ENCODE measurements around the gene ATP8B1.

Gene ATP8B1

DNA sequence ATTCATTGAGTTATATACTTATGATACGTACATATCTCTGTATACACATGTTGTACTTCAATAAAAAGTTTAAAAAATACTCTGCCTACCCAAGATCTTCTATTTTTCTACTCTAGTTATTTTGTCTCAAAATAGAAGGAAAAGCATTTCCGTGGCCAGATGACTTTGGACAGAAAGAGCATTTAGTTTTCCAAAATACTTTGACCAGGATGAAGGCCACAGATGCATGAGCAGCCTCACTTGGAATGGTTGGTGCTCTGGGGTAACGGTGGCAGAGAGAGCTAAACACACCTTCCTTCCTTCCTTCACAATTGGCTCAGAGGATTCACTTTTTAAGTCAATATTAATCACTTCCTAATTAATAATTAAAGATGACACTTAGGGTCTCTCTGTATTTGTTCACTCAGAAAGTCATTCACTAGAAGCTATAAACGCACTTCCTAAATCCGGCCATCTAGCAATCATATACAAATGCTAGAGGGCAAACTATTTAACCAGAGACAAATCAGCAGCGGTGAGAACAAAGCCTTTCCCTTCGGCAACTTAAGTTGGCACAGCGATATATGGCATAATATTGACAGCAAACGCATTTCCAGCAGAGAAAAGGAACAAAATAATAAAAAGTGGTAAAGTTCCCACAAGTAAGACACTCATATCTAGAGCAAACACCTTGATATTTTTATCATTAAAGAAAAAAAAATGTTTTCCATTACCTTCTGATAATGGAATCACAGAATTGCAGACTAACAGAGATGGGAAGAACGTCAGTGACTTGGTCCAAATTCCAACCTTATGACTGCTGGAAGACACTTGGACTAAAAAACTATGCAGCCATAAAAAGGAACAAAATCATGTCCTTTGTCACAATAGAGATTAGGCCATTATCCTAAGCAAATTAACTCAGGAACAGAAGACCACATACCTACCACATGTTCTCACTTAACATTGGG is 125.6 kb downstream of the ATP8B1 start:
- Histone ChIP-seq H3K18ac (ENCODE audit: low read length) (no peak overlapping the region), H2AFZ (ENCODE audit: insufficient read depth, low read length, poor library complexity) (no peak overlapping the region), H3K4me2 (ENCODE audit: low read length) (no peak overlapping the region), H3K4ac (ENCODE audit: low read depth, low read length) (no peak overlapping the region), H3K4me3 (ENCODE audit: low read depth, low read length) (no peak overlapping the region), H3K27me3 (ENCODE audit: insufficient read depth, low read length) (no peaks in the 10 kb centered on the region), H2AK5ac (ENCODE audit: low read length) (no peak overlapping the region), H3K9ac (ENCODE audit: low read length) (no peak overlapping the region), H2BK5ac (ENCODE audit: low read depth, low read length, poor library complexity) (no peak overlapping the region), H3K23ac (ENCODE audit: low read length) (no peak overlapping the region), H2BK12ac (ENCODE audit: low read length) (no peak overlapping the region), H4K8ac (ENCODE audit: low read depth, low read length) (no peak overlapping the region), H3K36me3 (ENCODE audit: control insufficient read depth in 1 of 2, insufficient read depth in 2 of 2, low read length in 2 of 2) (no peaks in the 10 kb centered on the region), H2BK120ac (ENCODE audit: insufficient read depth, low read length, poor library complexity) (no peak overlapping the region), H3K14ac (ENCODE audit: low read length) (no peak overlapping the region), H3K27ac (ENCODE audit: low read depth, low read length) (no peak overlapping the region), H3K79me2 (ENCODE audit: control insufficient read depth, insufficient read depth, low read length, poor library complexity) (no peaks in the 10 kb centered on the region), H3K9me3 (ENCODE audit: insufficient read depth, low read depth, low read length) (no peaks in the 10 kb centered on the region), H3K79me1 (ENCODE audit: low read length) (no peaks in the 10 kb centered on the region), H4K12ac (ENCODE audit: low read depth, low read length) (no peak overlapping the region), H3K4me1 (ENCODE audit: control insufficient read depth in 1 of 2, insufficient read depth in 2 of 2, low read length in 2 of 2) (no peaks in the 10 kb centered on the region), H4K91ac (ENCODE audit: low read depth, low read length) (no peak overlapping the region)
- WGBS (ENCODE audit: extremely low coverage, insufficient coverage, insufficient read length): no CpG with 5 or more reads among the region's 10 CpGs
- peak in 1 of 2 donors; percentile 71 for DNase-seq

DNA sequence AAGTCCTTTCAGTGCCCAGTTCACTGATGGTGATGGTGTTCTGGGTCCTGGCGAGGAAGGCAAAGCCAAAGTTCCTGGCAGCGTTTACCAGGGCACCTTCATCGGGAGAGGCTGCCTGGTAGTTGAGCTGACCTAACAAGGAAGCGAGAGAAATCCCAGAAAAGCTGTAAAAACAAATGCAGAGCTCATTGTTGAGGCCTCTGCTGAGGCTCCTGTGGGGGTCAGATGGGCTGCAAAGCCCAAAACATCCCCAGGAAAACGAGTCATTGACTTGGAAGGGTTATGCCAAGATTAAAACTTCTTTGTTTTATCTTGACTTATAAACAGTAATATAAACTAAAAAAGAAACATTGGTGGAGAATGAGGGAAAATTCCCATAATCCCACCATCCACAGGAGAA is 128.2 kb downstream of the ATP8B1 start:
- H3K18ac ChIP-seq (ENCODE audit: low read length): no peak overlapping the region
- no peaks in the 10 kb centered on the region for H3K36me3 ChIP-seq (ENCODE audit: control insufficient read depth in 1 of 2, insufficient read depth in 2 of 2, low read length in 2 of 2)
- no peaks in the 10 kb centered on the region for H3K79me1 ChIP-seq (ENCODE audit: low read length)
- no peak overlapping the region for H2BK120ac ChIP-seq (ENCODE audit: insufficient read depth, low read length, poor library complexity)
- H3K4me1 ChIP-seq (ENCODE audit: control insufficient read depth in 1 of 2, insufficient read depth in 2 of 2, low read length in 2 of 2): no peaks in the 10 kb centered on the region
- no peak overlapping the region for H3K23ac ChIP-seq (ENCODE audit: low read length)
- H3K4ac ChIP-seq (ENCODE audit: low read depth, low read length): no peak overlapping the region
- H3K9me3 ChIP-seq (ENCODE audit: insufficient read depth, low read depth, low read length): no peaks in the 10 kb centered on the region
- H2AK5ac ChIP-seq (ENCODE audit: low read length): no peak overlapping the region
- no peak overlapping the region for H2BK5ac ChIP-seq (ENCODE audit: low read depth, low read length, poor library complexity)
- H4K91ac ChIP-seq (ENCODE audit: low read depth, low read length): no peak overlapping the region
- no peak overlapping the region for H3K27ac ChIP-seq (ENCODE audit: low read depth, low read length)
- H3K14ac ChIP-seq (ENCODE audit: low read length): no peak overlapping the region
- H3K9ac ChIP-seq (ENCODE audit: low read length): peak overlapping the region; percentile 40
- no peaks in the 10 kb centered on the region for H3K27me3 ChIP-seq (ENCODE audit: insufficient read depth, low read length)
- H3K79me2 ChIP-seq (ENCODE audit: control insufficient read depth, insufficient read depth, low read length, poor library complexity): no peaks in the 10 kb centered on the region
- H3K4me3 ChIP-seq (ENCODE audit: low read depth, low read length): no peak overlapping the region
- H2AFZ ChIP-seq (ENCODE audit: insufficient read depth, low read length, poor library complexity): no peak overlapping the region
- H3K4me2 ChIP-seq (ENCODE audit: low read length): no peak overlapping the region
- DNase-seq: no peak
- no peak overlapping the region for H4K12ac ChIP-seq (ENCODE audit: low read depth, low read length)
- no peak overlapping the region for H4K8ac ChIP-seq (ENCODE audit: low read depth, low read length)
- no peak overlapping the region for H2BK12ac ChIP-seq (ENCODE audit: low read length)
- WGBS (ENCODE audit: extremely low coverage, insufficient coverage, insufficient read length): no CpG with 5 or more reads among the region's 5 CpGs

DNA sequence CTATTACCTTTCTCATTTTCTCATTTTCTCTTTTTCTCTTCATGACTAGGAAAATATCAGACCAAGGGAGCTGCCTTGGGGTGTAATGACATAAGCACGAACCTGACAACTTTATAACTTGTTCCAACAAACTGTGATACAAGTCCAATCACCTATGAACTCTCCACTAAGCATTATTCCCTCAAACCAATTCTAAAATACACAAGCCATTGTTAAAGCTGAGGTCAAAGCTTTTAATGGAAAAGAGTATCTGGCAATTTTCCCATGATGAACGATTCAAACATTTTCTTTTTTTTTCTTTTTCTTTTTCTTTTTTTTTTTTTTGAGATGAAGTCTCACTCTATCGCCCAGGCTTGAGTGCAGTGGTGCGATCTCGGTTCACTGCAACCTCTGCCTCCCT is 133.1 kb downstream of the ATP8B1 start:
- H3K4me1 ChIP-seq (ENCODE audit: control insufficient read depth in 1 of 2, insufficient read depth in 2 of 2, low read length in 2 of 2): no peaks in the 10 kb centered on the region
- no peak overlapping the region for H3K9ac ChIP-seq (ENCODE audit: low read length)
- DNase-seq: no peak
- no peak overlapping the region for H3K23ac ChIP-seq (ENCODE audit: low read length)
- no peak overlapping the region for H4K12ac ChIP-seq (ENCODE audit: low read depth, low read length)
- no CpG with 5 or more reads among the region's 5 CpGs for WGBS (ENCODE audit: extremely low coverage, insufficient coverage, insufficient read length)
- H3K18ac ChIP-seq (ENCODE audit: low read length): no peak overlapping the region
- H2AK5ac ChIP-seq (ENCODE audit: low read length): no peak overlapping the region
- no peak overlapping the region for H4K8ac ChIP-seq (ENCODE audit: low read depth, low read length)
- no peaks in the 10 kb centered on the region for H3K79me1 ChIP-seq (ENCODE audit: low read length)
- H3K36me3 ChIP-seq (ENCODE audit: control insufficient read depth in 1 of 2, insufficient read depth in 2 of 2, low read length in 2 of 2): no peaks in the 10 kb centered on the region
- H2BK120ac ChIP-seq (ENCODE audit: insufficient read depth, low read length, poor library complexity): no peak overlapping the region
- no peaks in the 10 kb centered on the region for H3K9me3 ChIP-seq (ENCODE audit: insufficient read depth, low read depth, low read length)
- no peak overlapping the region for H2AFZ ChIP-seq (ENCODE audit: insufficient read depth, low read length, poor library complexity)
- H4K91ac ChIP-seq (ENCODE audit: low read depth, low read length): no peak overlapping the region
- no peak overlapping the region for H2BK5ac ChIP-seq (ENCODE audit: low read depth, low read length, poor library complexity)
- no peak overlapping the region for H3K4me2 ChIP-seq (ENCODE audit: low read length)
- no peak overlapping the region for H3K27ac ChIP-seq (ENCODE audit: low read depth, low read length)
- H3K14ac ChIP-seq (ENCODE audit: low read length): no peak overlapping the region
- H2BK12ac ChIP-seq (ENCODE audit: low read length): no peak overlapping the region
- no peak overlapping the region for H3K4ac ChIP-seq (ENCODE audit: low read depth, low read length)
- H3K4me3 ChIP-seq (ENCODE audit: low read depth, low read length): no peak overlapping the region
- H3K79me2 ChIP-seq (ENCODE audit: control insufficient read depth, insufficient read depth, low read length, poor library complexity): no peaks in the 10 kb centered on the region
- no peaks in the 10 kb centered on the region for H3K27me3 ChIP-seq (ENCODE audit: insufficient read depth, low read length)

DNA sequence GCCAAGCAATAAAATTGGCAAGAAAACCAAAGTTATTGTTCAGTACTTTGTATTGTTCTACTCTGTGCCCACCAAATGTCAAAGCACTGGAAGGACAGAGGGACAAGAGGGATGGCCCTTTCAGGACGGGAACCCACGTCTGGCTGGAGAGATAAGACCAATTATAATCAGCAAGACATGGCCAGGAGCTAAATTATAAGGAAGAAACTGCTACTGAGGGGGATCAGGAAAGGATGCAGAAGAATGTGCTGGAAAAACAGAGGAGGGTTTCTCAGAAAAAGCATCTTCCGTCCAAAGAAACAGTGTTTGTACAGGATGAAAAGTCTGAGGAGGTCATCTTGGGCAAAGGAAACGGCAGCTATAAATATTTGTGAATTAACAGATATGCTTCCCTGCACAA is 135.1 kb downstream of the ATP8B1 start:
- Histone ChIP-seq H2BK5ac (ENCODE audit: low read depth, low read length, poor library complexity) (no peak overlapping the region), H3K79me1 (ENCODE audit: low read length) (no peaks in the 10 kb centered on the region), H3K4me3 (ENCODE audit: low read depth, low read length) (no peak overlapping the region), H3K14ac (ENCODE audit: low read length) (no peak overlapping the region), H2AK5ac (ENCODE audit: low read length) (no peak overlapping the region), H3K79me2 (ENCODE audit: control insufficient read depth, insufficient read depth, low read length, poor library complexity) (no peaks in the 10 kb centered on the region), H3K18ac (ENCODE audit: low read length) (no peak overlapping the region), H3K4me1 (ENCODE audit: control insufficient read depth in 1 of 2, insufficient read depth in 2 of 2, low read length in 2 of 2) (no peaks in the 10 kb centered on the region), H3K23ac (ENCODE audit: low read length) (no peak overlapping the region), H4K12ac (ENCODE audit: low read depth, low read length) (no peak overlapping the region), H3K9ac (ENCODE audit: low read length) (no peak overlapping the region), H3K27me3 (ENCODE audit: insufficient read depth, low read length) (no peaks in the 10 kb centered on the region), H4K91ac (ENCODE audit: low read depth, low read length) (no peak overlapping the region), H2BK12ac (ENCODE audit: low read length) (no peak overlapping the region), H3K27ac (ENCODE audit: low read depth, low read length) (no peak overlapping the region), H3K4ac (ENCODE audit: low read depth, low read length) (no peak overlapping the region), H3K4me2 (ENCODE audit: low read length) (no peak overlapping the region), H4K8ac (ENCODE audit: low read depth, low read length) (no peak overlapping the region), H2AFZ (ENCODE audit: insufficient read depth, low read length, poor library complexity) (no peak overlapping the region), H3K36me3 (ENCODE audit: control insufficient read depth in 1 of 2, insufficient read depth in 2 of 2, low read length in 2 of 2) (no peaks in the 10 kb centered on the region), H2BK120ac (ENCODE audit: insufficient read depth, low read length, poor library complexity) (no peak overlapping the region), H3K9me3 (ENCODE audit: insufficient read depth, low read depth, low read length) (no peaks in the 10 kb centered on the region)
- no CpG with 5 or more reads among the region's 4 CpGs for WGBS (ENCODE audit: extremely low coverage, insufficient coverage, insufficient read length)
- no peak for DNase-seq
